AG09309 (cell line): ENCODE results near the gene MAPRE2.

Experiments
- DNase-seq: peaks from one replicate; pipeline ENCODE4 v3.0.0-alpha.2; 2010; ENCODE audit warnings: low read depth
- H3K4me3 ChIP-seq: 2 replicates; pipeline ENCODE4 v1.5.1; 2011; ENCODE audit warnings: mild to moderate bottlenecking, low read depth, low read length, moderate library complexity; ENCODE audit not compliant: control insufficient read depth
- CTCF ChIP-seq: IDR thresholded peaks from 2 replicates; pipeline ENCODE4 v1.5.1; 2011; ENCODE audit warnings: mild to moderate bottlenecking, low read depth, low read length, inconsistent platforms; ENCODE audit not compliant: insufficient read depth, control insufficient read depth; ENCODE audit errors: missing control alignments

MAPRE2 gene

GRCh38 chr18:35029103-35029502 lies 12.1 kb upstream of the MAPRE2 start:
- no peak for DNase-seq
- TF ChIP-seq CTCF, result no peak
- no peak overlapping the region for H3K4me3 ChIP-seq

- peak; percentile 21 for TF ChIP-seq CTCF
- no peak overlapping the region for H3K4me3 ChIP-seq
- DNase-seq, result no peak
These were observed 11.4 kb upstream of the MAPRE2 start for GRCh38 chr18:35029770-35030169.

DNA sequence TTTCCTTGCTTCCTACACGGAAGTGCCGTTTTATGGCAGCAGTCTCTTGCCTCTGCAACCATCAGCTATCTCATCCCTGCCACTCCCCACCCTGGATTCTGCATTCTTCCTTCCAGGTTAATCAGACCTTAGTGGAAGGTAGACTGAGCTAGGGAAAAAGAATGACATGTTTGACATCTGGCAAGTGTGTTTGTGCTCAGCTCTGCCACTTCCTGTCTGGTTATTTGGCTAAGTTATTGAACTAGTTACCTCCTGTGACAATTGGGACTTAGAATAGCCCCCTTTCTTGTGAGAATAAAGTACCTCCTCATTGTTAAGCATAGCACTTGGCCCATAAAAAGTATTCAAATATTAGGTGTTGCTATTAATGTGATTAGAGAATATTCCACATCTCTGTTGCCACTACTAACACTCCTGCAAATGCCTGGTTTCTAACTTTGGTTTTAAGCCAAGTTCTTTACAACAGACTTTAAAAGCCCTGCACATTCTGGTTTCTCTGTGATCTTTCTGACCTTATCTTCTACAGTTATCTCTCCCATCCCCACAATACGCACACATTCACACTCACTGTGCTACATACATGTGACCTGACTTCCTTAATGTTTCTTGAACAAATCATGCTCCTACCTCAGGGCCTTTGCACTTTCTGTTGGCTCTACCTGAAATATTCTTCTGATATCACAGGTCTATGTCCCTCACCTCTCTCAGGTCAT lies 10.8 kb upstream of the MAPRE2 start:
- no peak overlapping the region for H3K4me3 ChIP-seq
- DNase-seq, result no peak
- TF ChIP-seq CTCF, result no peak

GRCh38 chr18:35032113-35032512 lies 9.1 kb upstream of the MAPRE2 start:
- no peak overlapping the region for H3K4me3 ChIP-seq
- no peak for DNase-seq
- TF ChIP-seq CTCF, result no peak

GRCh38 chr18:35038029-35038428 lies 3.2 kb upstream of the MAPRE2 start:
- no peak for TF ChIP-seq CTCF
- DNase-seq, result no peak
- H3K4me3 ChIP-seq, result no peak overlapping the region

- no peak for DNase-seq
- H3K4me3 ChIP-seq, result no peak overlapping the region
- TF ChIP-seq CTCF, result no peak
These were observed 2.2 kb upstream of the MAPRE2 start for GRCh38 chr18:35038881-35039491.

- no peak for TF ChIP-seq CTCF
- DNase-seq, result no peak
- no peak overlapping the region for H3K4me3 ChIP-seq
These were observed 600 bp upstream of the MAPRE2 start for GRCh38 chr18:35040638-35040987.
